Mucosa of rectum (tissue), 2 donors: Measurements from ENCODE around the gene GABBR2.

Experiments
- H3K27ac ChIP-seq, 2 donors: one replicate each; pipeline ENCODE4 v1.7.0; 2013; ENCODE audit warnings: inconsistent platforms in 2 of 2, low read depth in 2 of 2, low read length in 2 of 2
- H3K27me3 ChIP-seq, 2 donors: one replicate each; pipeline ENCODE4 v1.7.0; 2013; ENCODE audit warnings: low read length in 2 of 2; ENCODE audit not compliant: control insufficient read depth in 2 of 2, insufficient read depth in 2 of 2
- H3K36me3 ChIP-seq, 2 donors: one replicate each; pipeline ENCODE4 v1.7.0; 2013; ENCODE audit warnings: low read length in 2 of 2; ENCODE audit not compliant: control insufficient read depth in 2 of 2, insufficient read depth in 2 of 2
- H3K4me1 ChIP-seq, 2 donors: one replicate each; pipeline ENCODE4 v1.7.0; 2013; ENCODE audit warnings: low read length in 2 of 2, mild to moderate bottlenecking in 1 of 2; ENCODE audit not compliant: control insufficient read depth in 2 of 2, insufficient read depth in 2 of 2
- H3K4me3 ChIP-seq, 2 donors: one replicate each; pipeline ENCODE4 v1.7.0; 2013; ENCODE audit warnings: low read length in 2 of 2
- H3K9ac ChIP-seq, 2 donors: one replicate each; pipeline ENCODE4 v1.7.0; 2013; ENCODE audit warnings: low read length in 2 of 2, low read depth in 1 of 2, mild to moderate bottlenecking in 1 of 2
- H3K9me3 ChIP-seq, 2 donors: one replicate each; pipeline ENCODE4 v1.7.0; 2013; ENCODE audit warnings: low read length in 2 of 2; ENCODE audit not compliant: control insufficient read depth in 2 of 2
- donor health status: healthy.
- donor health status: Normal muscosa, but diverticular disease.

Gene GABBR2

GRCh38 chr9:98565152-98566135 is 143.3 kb downstream of the GABBR2 start:
- no peaks in the 10 kb centered on the region for H3K36me3 ChIP-seq
- no peaks in the 10 kb centered on the region for H3K4me1 ChIP-seq
- H3K27ac ChIP-seq: no peak overlapping the region
- no peak overlapping the region for H3K9ac ChIP-seq
- H3K27me3 ChIP-seq: peaks cover 0 to 2% of the 10 kb centered on the region in 2 donors
- no peak overlapping the region for H3K4me3 ChIP-seq
- H3K9me3 ChIP-seq: no peaks in the 10 kb centered on the region

DNA sequence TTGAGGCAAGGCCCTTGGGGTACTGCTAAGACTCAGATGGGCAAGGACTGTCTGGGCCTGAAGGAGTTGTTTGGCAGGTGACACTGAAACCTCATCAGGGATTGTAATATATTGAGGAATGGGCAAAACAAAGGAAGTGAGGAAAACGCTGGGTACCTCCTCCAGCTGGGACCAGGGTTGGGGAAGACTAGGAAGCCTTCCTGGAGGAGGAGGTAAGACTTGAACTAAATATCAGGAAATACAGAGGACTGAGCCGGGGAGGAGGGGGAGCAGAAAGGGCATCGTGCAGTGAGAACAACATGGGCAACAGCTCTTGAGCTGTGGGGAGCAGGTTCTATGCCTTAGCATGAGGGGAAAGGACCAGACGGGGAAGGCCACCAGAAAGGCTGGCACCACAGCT is 144.0 kb downstream of the GABBR2 start:
- H3K36me3 ChIP-seq: no peaks in the 10 kb centered on the region
- H3K27ac ChIP-seq: no peak overlapping the region
- peaks cover 0 to 2% of the 10 kb centered on the region in 2 donors for H3K27me3 ChIP-seq
- no peak overlapping the region for H3K9ac ChIP-seq
- H3K4me3 ChIP-seq: no peak overlapping the region
- no peaks in the 10 kb centered on the region for H3K9me3 ChIP-seq
- H3K4me1 ChIP-seq: no peaks in the 10 kb centered on the region

DNA sequence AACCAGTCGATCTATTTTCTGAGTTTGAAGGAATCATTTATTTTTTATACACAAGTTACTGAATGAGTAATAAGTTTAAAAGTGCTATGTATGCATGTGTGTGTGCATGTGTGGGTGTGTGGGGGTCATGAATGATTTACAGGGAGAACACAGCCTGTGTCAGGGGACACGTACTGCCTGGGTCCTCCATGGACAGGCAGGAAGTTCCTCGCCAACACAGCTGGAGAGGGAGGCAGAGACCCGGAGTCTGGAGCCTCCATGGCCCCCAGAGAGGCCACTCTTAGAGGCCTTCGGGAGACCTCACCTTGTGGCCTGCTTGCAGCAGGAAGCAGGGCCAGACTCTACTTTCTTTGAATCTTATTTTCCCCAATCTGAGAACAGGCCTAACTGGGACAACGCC is 144.7 kb downstream of the GABBR2 start:
- no peaks in the 10 kb centered on the region for H3K4me1 ChIP-seq
- H3K36me3 ChIP-seq: no peaks in the 10 kb centered on the region
- peaks cover 0 to 2% of the 10 kb centered on the region in 2 donors for H3K27me3 ChIP-seq
- H3K4me3 ChIP-seq: no peak overlapping the region
- H3K9ac ChIP-seq: no peak overlapping the region
- H3K27ac ChIP-seq: no peak overlapping the region
- H3K9me3 ChIP-seq: no peaks in the 10 kb centered on the region

GRCh38 chr9:98563212-98563907 is 145.4 kb downstream of the GABBR2 start:
- no peak overlapping the region for H3K9ac ChIP-seq
- no peak overlapping the region for H3K27ac ChIP-seq
- H3K4me1 ChIP-seq: no peaks in the 10 kb centered on the region
- H3K4me3 ChIP-seq: no peak overlapping the region
- H3K27me3 ChIP-seq: peaks cover 0 to 2% of the 10 kb centered on the region in 2 donors
- H3K36me3 ChIP-seq: no peaks in the 10 kb centered on the region
- H3K9me3 ChIP-seq: no peaks in the 10 kb centered on the region

DNA sequence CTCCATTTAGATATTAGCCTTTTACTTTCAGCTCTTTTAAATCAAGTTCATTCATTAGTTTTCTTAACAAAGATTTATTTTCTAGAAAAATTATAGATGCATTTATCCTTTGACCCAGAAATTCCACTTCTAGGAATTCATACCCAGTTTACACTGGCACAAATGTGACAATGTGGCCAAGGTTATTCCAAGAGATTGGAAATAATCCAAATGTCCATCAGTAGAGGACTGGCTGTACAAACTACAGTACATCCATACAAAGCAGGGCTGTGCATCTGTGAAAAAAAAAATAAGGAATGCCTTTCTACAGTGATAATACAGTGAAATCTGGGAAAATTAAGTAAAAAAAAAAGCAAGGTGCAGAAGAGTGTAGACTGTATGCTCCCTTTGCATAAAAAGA is 149.2 kb downstream of the GABBR2 start:
- Histone ChIP-seq H3K36me3 (no peaks in the 10 kb centered on the region), H3K4me3 (no peak overlapping the region), H3K27ac (no peak overlapping the region), H3K4me1 (no peaks in the 10 kb centered on the region), H3K27me3 (peaks cover 0 to 2% of the 10 kb centered on the region in 2 donors), H3K9me3 (no peaks in the 10 kb centered on the region), H3K9ac (no peak overlapping the region)

GRCh38 chr9:98558575-98558974 is 150.2 kb downstream of the GABBR2 start:
- peaks cover 0 to 2% of the 10 kb centered on the region in 2 donors for H3K27me3 ChIP-seq
- H3K36me3 ChIP-seq: no peaks in the 10 kb centered on the region
- H3K4me3 ChIP-seq: no peak overlapping the region
- no peaks in the 10 kb centered on the region for H3K9me3 ChIP-seq
- no peak overlapping the region for H3K27ac ChIP-seq
- H3K9ac ChIP-seq: no peak overlapping the region
- no peaks in the 10 kb centered on the region for H3K4me1 ChIP-seq

DNA sequence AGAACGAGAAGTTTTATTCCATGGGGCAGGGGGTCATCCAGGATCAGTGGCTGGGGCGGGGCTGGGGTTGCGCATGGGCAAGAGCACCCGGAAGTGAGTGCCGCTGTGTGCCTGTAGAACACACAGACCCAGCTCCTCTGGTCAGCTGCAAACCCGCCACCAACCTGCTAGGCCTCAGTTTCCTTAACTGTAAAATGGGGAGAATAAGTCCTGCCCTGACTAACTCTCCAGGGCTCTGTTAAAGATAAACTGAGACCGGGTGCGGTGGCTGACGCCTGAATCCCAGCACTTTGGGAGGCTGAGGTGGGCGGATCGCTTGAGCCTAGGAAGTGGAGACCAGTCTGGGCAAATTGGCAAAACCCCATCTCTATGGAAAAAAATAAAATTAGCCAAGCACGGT is 152.2 kb downstream of the GABBR2 start:
- no peak overlapping the region for H3K27ac ChIP-seq
- H3K9ac ChIP-seq: no peak overlapping the region
- H3K9me3 ChIP-seq: no peaks in the 10 kb centered on the region
- H3K36me3 ChIP-seq: no peaks in the 10 kb centered on the region
- H3K4me1 ChIP-seq: no peaks in the 10 kb centered on the region
- no peak overlapping the region for H3K4me3 ChIP-seq
- no peaks in the 10 kb centered on the region for H3K27me3 ChIP-seq

DNA sequence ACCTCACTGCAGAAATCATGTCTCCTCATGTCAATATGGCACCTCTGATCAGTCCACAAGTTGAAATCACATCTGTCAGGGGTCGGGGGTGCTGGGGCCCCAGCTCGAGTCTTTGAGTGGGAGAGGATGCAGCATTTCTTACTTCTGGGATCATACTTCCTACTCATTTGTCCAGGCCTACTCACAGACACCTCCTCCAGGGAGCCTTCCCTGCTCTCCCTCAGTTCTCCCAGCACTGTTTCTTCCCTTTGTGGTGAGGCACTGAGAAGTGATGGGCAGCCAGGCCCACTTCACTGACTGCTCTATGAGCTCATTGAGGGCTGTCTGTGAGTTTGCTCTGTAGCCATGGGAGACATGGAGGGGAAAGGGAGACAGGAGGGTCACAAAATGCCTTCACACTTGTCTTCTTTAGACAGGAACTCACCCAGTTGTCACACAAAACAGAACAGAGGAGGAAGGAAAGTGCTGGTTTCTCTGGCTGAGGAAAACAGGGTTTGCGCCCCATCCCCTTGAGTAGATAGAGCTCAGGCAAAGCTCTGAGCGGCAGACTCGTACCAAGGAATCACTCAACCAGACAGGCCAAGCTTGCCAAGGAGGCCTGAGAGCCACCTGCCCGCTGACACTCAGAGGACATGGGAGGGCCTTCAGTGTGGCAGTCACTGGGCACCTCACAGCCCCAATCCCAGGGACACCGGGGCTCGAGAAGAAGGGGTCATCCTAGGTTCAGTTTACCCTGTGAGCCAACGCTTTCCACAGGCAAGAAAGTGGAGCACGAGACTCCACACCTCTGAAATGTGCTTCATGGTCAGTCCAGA is 152.9 kb downstream of the GABBR2 start:
- Histone ChIP-seq H3K9ac (no peak overlapping the region), H3K4me3 (no peak overlapping the region), H3K9me3 (no peaks in the 10 kb centered on the region), H3K27ac (no peak overlapping the region), H3K27me3 (no peaks in the 10 kb centered on the region), H3K36me3 (no peaks in the 10 kb centered on the region), H3K4me1 (no peaks in the 10 kb centered on the region)

GRCh38 chr9:98554752-98555151 is 154.0 kb downstream of the GABBR2 start:
- no peak overlapping the region for H3K27ac ChIP-seq
- H3K4me3 ChIP-seq: no peak overlapping the region
- H3K9ac ChIP-seq: no peak overlapping the region
- H3K27me3 ChIP-seq: no peaks in the 10 kb centered on the region
- no peaks in the 10 kb centered on the region for H3K36me3 ChIP-seq
- H3K9me3 ChIP-seq: no peaks in the 10 kb centered on the region
- no peaks in the 10 kb centered on the region for H3K4me1 ChIP-seq
